Measurements from ENCODE around the gene ARHGAP45.

The ARHGAP45 gene

DNA sequence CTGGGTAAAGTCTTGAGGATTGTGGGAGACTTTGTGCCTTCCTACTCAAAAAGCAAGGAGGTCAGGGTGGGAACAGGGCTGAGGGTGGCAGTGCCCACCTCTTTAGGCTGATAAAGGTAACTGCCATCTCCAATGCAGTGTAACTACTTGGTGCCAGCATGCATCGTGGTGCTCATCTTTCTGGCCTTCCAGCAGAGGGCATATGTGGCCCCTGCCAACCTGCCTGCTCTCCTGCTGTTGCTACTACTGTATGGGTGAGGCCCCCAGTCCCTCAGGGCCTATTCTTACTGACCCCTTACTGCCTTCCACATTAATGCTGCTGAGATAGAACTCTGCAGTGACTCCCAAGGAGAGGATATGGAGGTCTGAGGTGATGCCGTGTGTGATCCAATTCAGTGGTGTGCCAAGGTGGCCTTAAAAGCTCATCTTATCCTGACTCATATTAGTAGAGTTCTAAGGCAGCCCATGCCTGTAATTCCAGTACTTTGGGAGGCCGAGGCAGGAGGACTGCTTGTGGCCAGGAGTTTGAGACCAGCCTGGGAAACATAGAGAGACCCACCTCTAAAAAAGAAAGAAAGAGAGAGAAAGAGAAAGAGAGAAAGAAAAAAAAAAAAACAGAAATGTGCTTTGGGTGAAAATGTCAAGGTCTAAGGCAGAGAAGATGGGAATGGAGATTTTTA is 9.7 kb upstream of the ARHGAP45 start:
- FAIRE-seq, result no peak

DNA sequence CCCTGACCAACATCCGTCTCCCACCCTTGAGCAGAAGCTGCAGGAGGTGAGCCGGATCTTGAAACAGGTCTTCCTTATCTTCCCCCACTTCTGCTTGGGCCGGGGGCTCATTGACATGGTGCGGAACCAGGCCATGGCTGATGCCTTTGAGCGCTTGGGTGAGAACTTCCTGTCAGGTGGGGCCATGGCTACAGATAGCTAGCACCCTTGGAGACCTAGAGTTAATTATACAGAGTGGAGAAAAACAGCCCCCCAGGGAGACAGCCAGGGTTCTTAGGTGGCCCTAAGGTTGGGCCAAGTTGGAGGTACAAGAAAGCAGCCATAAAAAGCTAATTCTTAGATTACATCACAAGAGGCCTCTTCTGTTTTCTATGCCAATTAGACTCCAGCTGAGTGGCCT is 8.9 kb upstream of the ARHGAP45 start:
- FAIRE-seq, result no peak

DNA sequence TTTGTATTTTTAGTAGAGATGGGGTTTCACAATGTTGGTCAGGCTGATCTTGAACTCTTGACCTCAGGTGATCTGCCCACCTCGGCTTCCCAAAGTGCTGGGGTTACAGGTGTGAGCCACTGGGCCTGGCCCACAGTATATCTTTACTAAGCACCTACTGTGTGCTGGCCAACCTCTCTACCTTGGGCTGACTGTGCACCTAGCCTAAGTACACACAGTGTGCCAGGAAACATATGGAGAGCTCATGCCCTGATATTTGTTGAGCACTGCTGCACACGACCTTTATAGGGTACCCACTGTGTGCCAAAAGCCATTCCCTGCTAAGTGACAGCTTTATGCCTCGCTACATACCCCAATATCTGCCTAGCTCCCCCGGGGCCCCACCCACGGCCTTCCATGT is 6.3 kb upstream of the ARHGAP45 start:
- no peak for FAIRE-seq

DNA sequence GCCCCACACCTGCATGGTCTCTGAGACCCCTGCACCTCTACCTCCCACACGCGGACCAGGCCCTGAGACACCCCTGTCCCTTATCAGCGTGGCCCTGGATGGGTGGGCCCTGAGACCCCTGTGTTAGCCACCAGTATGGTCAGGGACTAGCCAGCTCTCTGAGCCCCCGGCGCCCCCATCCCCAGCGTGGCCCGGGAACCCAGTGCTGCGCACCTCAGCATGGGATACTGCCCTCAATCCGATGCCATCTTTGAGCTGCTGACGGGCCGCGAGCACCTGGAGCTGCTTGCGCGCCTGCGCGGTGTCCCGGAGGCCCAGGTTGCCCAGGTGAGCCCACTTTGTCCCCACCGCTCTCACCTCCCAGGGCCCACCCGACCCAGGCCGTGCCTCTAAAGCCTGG is 5.0 kb upstream of the ARHGAP45 start:
- FAIRE-seq, result no peak

DNA sequence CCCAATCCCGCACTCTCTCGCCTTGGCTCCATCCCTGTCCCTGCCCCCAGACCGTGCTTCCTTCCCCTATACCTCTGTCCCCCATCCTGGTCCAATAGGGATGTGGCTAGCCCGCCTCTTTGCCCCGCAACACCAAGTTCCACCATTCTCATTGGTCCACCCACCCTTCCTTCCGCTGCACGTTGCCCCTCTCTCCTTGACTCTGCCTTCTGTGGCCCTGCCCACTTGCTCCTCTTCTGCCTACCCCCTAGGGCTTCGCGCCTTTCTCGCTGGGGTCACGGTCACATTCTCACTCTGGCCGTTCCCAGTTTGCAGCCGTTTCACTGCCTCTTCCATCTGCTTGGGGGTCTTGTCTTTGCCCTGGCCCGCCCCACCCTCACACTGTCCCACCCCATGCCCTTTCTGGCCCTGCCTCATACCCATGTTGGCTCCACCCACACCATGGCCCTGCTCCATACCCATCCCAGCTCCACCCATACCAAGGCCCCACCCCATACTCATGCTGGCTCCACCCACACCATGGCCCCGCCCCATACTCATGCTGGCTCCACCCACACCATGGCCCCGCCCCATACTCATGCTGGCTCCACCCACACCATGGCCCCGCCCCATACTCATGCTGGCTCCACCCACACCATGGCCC is 4.5 kb upstream of the ARHGAP45 start:
- FAIRE-seq, result no peak

DNA sequence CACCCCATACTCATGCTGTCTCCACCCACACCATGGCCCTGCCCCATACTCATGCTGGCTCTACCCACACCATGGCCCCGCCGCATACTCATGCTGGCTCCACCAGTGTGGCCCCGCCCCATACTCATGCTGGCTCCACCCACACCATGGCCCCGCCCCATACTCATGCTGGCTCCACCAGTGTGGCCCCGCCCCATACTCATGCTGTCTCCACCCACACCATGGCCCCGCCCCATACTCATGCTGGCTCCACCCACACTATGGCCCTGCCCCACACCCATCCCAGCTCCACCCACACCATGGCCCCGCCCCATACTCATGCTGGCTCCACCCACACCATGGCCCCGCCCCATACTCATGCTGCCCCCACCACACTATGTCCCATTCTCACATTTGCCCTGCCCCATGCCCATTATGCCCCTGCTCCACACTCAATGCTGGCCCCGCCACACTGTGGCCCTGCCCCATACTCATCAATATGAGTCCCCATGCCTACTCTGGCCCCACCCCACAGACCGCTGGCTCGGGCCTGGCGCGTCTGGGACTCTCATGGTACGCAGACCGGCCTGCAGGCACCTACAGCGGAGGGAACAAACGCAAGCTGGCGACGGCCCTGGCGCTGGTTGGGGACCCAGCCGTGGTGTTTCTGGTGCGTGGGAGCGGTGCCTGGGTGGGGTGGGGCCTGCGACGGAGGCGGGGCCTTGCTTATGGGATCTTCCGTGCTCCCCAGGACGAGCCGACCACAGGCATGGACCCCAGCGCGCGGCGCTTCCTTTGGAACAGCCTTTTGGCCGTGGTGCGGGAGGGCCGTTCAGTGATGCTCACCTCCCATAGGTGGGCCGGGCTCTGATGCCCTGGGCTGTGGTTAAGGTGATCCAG is 3.7 kb upstream of the ARHGAP45 start:
- no peak for FAIRE-seq

DNA sequence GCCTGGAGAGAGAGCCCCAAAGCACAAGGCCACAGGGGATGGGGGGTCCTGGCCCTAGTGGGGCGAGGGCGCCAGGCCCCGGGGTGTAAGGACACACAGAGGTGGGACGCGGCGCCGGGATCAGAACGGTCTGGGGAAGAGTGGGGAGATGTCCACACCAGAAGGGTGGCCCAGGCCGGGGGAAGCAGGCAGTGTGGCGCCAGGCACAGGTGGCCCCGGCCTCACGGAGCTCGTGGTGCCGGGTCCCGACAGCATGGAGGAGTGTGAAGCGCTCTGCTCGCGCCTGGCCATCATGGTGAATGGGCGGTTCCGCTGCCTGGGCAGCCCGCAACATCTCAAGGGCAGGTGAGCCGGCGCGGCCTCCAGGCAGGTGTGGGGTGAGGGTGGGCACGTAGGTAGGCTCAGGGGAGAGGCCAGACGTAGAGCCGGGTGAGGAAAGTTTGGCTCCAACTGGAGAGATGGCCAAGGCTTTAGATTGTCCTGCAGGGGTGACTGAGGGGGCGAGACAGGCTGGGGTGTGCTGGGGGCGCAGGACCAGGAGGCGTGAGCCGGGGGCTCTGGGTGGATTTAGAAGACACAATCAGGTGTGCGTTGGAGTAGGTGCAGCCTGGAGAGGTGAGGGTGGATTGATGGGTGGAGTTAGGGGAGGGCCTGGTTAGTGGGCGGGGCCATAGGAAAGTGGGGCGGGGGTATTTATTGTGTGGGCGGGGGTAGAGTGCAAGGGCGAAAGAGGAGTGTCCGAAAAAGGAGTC is 2.9 kb upstream of the ARHGAP45 start:
- FAIRE-seq, result no peak

DNA sequence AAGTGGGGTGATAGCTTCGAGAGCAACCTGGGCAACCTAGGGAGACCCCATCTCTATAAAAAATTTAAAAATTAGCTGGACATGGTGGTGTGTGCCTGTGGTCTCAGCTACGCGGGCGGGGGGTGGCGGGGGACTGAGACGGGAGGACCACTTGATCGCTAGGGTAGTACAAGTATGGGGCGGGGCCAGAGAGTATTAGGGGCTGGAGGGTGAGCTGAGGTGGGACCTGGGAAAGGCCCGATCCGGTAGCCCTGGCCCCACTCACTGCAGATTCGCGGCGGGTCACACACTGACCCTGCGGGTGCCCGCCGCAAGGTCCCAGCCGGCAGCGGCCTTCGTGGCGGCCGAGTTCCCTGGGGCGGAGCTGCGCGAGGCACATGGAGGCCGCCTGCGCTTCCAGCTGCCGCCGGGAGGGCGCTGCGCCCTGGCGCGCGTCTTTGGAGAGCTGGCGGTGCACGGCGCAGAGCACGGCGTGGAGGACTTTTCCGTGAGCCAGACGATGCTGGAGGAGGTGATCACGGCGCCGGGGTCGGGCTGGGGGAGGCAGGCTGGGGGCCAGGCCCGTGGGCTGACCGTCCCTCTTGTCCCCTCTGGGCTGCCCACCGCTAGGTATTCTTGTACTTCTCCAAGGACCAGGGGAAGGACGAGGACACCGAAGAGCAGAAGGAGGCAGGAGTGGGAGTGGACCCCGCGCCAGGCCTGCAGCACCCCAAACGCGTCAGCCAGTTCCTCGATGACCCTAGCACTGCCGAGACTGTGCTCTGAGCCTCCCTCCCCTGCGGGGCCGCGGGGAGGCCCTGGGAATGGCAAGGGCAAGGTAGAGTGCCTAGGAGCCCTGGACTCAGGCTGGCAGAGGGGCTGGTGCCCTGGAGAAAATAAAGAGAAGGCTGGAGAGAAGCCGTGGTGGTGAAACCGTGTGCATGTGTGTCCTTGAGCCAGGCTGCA is 2.0 kb upstream of the ARHGAP45 start:
- no peak for FAIRE-seq

DNA sequence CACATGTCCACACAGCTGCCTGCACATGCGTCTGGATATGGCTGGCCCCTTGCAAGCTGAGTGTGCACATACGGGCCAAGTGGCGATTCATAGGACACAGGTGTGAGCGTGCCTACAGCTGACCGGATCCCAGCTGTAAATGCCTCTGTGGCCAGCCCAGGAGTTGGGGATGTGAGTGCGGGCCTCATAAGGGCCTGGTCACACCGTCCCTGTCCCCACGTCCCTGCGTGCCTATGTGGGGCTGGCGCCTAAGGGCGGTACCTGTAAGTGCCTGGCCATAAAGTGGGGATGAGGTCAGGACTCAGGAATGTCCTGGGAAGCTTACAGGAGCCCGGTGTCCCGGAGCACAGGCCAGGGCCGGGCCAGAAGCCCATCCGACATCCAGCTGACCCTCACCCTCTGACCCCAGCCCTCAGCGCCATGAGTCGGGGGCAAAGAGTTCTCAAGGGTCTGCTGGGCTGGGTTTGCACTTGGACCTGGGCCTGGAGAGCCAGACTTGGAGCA is 1.3 kb upstream of the ARHGAP45 start:
- no peak for FAIRE-seq

DNA sequence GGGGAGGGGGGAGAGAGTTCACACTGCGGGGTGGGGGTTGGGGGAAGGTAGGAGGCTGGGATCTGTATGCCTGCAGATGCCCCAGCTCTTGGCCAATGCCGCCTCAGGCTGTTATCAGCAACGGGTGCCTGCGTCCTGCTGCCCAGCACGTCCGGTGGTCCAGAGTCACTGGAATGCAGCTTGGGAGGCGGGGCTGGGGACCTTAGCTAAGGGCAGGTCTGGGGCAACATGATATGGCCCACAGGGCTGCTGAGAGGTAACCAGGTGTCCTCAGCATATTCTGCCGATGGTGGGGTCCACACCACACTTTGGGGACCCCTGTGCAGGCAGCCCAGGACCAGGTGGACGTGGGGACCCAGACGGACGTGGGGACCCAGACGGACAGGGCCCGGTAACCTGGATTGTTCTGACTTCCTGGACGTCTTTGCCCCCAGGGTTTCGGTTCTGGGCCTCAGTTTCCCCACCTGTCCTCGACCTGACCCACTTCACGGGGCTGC is 668 bp upstream of the ARHGAP45 start:
- no peak for FAIRE-seq

DNA sequence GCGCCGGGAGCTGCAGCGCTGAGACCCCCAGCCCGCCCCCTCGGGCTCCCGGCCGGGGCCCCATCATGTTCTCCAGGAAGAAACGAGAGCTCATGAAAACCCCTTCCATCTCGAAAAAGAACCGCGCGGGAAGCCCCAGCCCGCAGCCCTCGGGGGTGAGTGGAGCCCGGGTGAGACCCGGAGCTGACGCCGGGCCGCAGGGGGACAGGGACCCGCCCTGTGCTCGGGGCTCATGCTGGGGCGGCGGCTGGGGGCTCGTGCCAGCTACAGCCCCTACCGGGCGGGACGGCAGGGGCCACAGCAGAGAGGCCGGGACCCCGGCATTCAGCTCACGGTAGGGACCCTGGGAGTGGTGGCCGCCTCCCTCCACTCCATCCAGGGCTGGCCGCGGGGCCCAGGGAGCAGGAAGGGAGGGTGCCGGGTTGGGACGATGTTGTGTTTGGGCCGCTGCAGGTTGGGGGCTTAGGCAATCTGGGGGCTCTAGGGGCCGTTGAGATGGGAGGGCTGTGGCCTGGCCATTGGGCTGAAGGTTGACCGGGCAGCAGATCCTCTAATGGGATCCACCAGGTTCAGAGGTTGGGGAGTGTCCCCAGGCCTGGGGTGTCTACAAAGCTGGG is 482 bp downstream of the ARHGAP45 start:
- no peak for FAIRE-seq

DNA sequence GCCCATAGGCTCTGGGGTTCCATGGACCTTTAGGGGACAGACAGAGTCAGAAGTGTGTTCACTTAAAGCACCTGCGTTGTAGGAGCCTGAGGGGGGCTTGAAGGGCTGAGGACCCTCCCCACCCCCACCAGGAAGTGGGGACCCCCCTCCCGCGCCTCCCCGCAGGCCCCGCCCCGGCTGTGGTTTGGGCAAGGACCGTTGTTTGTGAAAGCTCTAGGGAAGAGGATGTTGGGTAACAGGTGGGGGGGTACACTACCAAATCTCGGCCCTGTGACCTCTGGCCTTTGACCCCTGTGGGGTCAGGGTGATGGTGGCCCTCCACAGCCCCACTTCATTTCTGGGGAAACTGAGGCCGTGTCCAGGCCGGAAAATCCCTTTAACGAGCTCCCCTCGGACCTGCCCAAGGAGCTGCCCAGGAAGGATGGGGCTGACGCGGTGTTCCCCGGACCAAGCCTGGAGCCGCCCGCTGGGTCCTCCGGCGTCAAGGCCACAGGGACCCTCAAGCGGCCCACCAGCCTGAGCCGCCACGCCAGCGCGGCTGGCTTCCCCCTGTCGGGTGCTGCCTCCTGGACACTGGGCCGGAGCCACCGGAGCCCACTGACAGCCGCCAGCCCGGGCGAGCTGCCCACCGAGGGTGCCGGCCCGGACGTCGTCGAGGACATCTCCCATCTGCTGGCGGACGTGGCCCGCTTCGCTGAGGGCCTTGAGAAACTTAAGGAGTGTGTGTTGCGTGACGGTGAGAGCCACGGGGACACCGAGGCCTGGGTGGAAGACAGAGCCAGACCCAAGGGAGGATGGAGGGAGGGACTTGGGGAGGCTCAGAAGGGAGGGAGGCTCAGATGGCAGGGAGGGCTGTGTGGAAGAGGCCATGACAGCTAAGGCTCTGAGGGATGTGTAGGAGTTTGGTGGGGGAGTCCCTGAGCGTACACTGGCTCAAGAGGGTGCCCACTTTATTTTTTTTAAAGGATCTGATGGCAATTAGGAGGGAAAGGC is 1.3 kb downstream of the ARHGAP45 start:
- FAIRE-seq, result no peak

DNA sequence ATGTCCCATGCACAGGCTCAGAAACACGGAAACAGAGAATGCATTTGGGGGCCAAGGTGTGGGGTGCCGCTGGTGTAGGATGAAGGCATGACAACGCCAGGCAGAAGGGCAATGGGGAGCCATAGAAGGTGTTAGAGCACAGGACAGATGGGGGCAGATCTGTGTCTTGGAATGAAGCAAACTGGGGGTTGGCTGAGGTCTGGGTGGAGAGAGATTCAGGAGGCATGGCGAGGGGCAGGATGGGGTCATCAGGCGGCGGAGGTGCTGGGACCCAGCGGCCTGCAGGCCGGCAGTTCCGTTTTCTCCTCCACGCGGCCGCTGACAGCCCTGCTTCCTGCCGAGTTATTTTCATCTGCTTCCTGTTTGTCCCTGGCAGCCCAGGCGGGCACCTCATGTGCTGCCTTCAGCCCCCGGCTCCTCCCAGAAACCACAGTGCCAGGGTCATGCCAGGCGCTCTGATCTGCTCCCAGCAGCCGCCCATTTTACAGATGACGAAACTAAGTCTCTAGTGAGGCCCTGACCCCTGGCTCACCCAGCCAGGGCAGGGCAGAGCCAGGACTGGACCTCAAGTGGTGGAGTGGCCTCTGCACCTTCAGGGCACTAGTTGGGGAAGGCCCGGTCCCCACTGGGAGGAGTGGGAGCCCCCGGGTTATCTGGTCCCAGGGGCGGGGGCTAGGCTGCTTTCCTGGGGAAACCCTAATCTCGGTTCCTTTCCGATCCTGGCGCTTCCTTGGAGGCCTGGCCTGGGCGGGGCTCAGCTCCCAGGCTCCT is 2.2 kb downstream of the ARHGAP45 start:
- FAIRE-seq, result no peak

DNA sequence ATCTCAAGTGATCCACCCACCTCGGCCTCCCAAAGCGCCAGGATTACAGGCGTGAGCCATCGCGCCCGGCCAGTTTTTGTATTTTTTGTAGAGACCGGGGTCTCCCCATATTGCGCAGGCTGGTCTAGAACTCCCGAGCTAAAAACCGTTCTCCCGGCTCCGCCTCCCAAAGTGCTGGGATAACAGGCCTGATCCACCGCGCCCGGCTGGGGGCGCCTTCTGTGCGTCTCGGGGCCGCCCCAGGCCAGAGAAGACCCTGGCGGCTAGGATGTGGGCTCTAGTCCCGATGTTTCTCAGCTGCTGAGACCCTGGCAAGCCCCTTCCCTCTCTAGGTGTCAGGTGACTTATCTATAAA is 3.6 kb downstream of the ARHGAP45 start:
- FAIRE-seq, result no peak

DNA sequence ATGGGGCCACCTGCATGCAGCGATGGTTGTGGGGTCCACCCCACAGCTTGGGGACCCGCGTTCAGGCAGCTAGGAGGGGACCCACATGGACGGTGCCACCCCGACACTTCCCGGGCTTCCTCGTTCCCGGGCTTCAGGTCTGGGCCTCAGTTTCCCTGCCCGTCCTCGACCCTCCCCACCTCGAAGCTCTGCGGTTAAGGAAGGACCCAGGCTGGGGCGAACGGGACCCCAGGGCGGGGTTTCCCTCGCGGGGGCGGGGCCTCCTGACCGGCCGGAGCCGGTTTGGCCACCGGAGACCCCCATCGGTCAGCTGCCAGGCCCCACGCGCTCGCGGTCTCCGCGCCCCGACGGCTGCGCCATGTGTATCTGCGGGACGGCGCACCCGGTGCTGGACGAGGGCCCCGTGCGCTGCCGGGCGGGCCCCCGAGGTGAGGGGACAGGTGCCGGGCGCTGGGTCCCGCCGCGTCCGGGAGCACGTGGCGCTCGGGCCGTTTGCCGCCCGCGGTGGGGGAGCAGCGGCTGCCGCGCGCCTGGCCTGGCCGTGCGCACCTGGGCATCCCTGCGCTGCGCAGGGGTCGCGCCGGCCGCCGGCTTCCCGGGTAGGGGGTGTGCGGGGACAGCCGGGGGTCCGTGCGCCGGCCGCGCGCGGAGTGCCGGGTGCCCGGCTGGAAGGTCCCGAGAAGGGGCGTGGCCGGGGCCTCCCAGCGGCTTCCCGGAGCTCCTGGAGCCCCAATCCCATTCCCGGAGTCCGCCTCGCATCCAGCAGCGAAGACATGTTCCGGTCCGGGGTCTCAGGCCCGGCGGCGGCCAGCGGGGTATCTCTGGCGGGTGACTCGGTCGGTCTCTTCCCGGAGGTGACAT is 4.2 kb downstream of the ARHGAP45 start:
- FAIRE-seq, result no peak

DNA sequence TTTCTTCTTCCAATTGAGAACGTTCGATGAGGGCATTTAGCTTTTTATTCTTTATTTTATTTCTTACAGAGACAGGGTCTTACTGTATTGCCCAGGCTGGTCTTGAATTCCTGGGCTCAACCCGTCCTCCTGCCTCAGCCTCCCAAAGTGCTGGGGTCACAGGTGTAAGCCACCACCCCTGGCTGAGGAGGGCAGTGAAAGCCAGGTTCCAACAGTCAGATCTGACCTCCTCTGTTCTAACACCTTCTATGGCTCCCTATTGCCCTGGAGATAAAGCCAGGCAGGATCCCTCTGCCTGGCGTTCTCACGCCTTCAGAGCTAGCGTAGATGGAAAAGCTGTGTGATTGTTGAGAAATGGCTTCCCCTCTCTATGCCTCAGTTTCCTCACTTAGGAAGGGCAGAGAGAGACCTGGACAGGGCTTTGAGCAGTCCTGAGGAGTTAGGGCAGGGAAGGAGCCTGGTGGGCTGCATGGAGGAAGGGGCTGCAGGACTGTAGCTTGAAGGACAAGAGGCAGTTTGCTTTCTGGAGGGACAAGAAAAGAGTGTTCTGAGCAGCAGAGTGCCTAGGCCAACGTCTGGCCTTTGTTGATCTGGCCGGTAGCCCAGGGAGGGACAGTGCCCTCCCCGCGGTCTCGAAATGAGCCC is 5.5 kb downstream of the ARHGAP45 start:
- FAIRE-seq, result no peak

All from colon (tissue), 2 donors.